Stimulated activated CD4-positive, alpha-beta T cell treated with anti-CD3 and anti-CD28 coated beads, Interleukin-15, amount 100 ng/mL, for 24 hours (primary cell): Measurements from ENCODE around the gene MRAS.

Experiments
- DNase-seq: peaks from one replicate; pipeline ENCODE4 v3.0.0-alpha.2; 2020

Gene MRAS

GRCh38 chr3:138344754-138345153 is 3.6 kb upstream of the MRAS start:
- DNase-seq: no peak

- no peak for DNase-seq
Observed at GRCh38 chr3:138348754-138349739, 668 bp downstream of the MRAS start.

- DNase-seq: no peak
Observed at GRCh38 chr3:138349926-138350665, 1.7 kb downstream of the MRAS start.

GRCh38 chr3:138351151-138351550 is 2.8 kb downstream of the MRAS start:
- DNase-seq: no peak

GRCh38 chr3:138351916-138352550 is 3.7 kb downstream of the MRAS start:
- DNase-seq: no peak

- no peak for DNase-seq
Observed at GRCh38 chr3:138354376-138354775, 6.0 kb downstream of the MRAS start.

- no peak for DNase-seq
Observed at GRCh38 chr3:138355071-138355470, 6.7 kb downstream of the MRAS start.

- no peak for DNase-seq
Observed at GRCh38 chr3:138356730-138357405, 8.5 kb downstream of the MRAS start.

GRCh38 chr3:138359148-138359918 is 11.0 kb downstream of the MRAS start:
- no peak for DNase-seq

- DNase-seq: no peak
Observed at GRCh38 chr3:138359919-138360868, 11.8 kb downstream of the MRAS start.

- no peak for DNase-seq
Observed at GRCh38 chr3:138360869-138361525, 12.6 kb downstream of the MRAS start.

GRCh38 chr3:138361561-138361971 is 13.2 kb downstream of the MRAS start:
- DNase-seq: no peak

- no peak for DNase-seq
Observed at GRCh38 chr3:138362538-138362937, 14.2 kb downstream of the MRAS start.

- no peak for DNase-seq
Observed at GRCh38 chr3:138363322-138363721, 14.9 kb downstream of the MRAS start.

- no peak for DNase-seq
Observed at GRCh38 chr3:138364356-138365252, 16.2 kb downstream of the MRAS start.

GRCh38 chr3:138365253-138365555 is 16.8 kb downstream of the MRAS start:
- no peak for DNase-seq

GRCh38 chr3:138366006-138366759 is 17.8 kb downstream of the MRAS start:
- DNase-seq: no peak

GRCh38 chr3:138367326-138367850 is 19.0 kb downstream of the MRAS start:
- DNase-seq: no peak
